Memory B cell (primary cell): ENCODE measurements around the gene GNPTAB.
"Not testable (repeated sequence)": the region's sequence is repeated elsewhere in the genome, so short reads cannot be mapped to it uniquely, and the experiment has no call there.

ENCODE experiments used
- ATAC-seq: fragments of 150-1000 bp; cut with Tn5 transposase; 2 replicates; pipeline ENCODE4 v1.10.0; 2021; ENCODE audit warnings: low read depth, mild to moderate bottlenecking, moderate library complexity
- DNase-seq, 2 donors: peaks; one replicate each; pipeline ENCODE4 v3.0.0; 2022; ENCODE audit warnings: low spot score in 2 of 2
- H3K27ac Mint-ChIP-seq: one replicate; pipeline ENCODE4 v1.8.0; 2022; ENCODE audit warnings: mild to moderate bottlenecking, moderate library complexity, mixed read lengths
- H3K27me3 Mint-ChIP-seq: one replicate; pipeline ENCODE4 v1.8.0; 2022; ENCODE audit warnings: mixed read lengths
- H3K36me3 Mint-ChIP-seq: one replicate; pipeline ENCODE4 v1.8.0; 2022; ENCODE audit warnings: mild to moderate bottlenecking, mixed read lengths
- H3K4me1 Mint-ChIP-seq: one replicate; pipeline ENCODE4 v1.8.0; 2022; ENCODE audit warnings: mixed read lengths
- H3K4me3 Mint-ChIP-seq: one replicate; pipeline ENCODE4 v1.8.0; 2022; ENCODE audit warnings: mild to moderate bottlenecking, moderate library complexity, mixed read lengths
- H3K9me3 Mint-ChIP-seq: one replicate; pipeline ENCODE4 v1.8.0; 2022; ENCODE audit warnings: mixed read lengths

The GNPTAB gene

DNA sequence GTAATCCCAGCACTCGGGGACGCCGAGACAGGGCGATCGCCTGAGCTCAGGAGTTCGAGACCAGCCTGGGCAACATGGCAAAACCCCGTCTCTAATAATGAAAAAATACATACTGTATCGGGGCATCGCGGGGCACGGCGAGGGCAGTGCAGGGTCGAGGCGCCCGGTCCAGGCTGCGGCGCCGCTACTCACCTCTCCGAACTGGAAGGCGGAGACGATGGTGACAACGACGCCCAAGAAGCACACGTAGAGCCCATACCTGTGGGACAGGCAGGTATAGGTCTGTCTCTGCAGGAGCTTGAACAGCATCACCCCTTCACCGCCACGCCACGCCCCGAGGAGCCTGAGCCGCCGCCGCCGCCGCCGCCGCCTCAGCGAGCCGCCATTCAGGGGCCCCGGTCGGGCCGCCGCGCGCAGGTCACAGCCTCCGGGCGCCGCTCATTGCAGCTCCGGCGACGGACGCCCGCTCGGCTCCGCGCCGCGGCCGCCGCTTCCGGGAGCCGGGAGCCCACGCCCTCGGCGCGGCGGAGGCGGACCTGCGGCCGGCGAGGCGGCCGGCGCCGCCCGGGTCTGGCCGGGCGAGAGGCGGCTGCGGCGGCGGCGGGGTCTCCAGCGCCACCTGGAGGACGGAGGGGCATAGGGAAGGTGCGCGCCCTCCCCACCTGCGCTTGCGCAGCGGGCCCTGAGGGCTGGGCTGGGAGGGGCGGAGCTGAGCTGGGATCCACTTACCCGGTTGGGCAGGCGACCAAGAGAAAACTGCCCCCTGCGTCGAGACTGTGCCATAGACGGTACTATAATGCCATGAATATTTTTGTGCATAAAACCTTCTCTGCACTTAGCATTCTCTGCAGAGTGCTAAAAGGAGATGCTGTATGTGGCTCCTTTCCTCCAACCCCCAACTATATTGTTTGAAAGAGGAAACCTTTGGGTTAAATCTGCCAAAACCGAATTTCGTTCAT lies at the start of gene GNPTAB:
Gene GNPTAB (minus strand): TSS at position 593 of the 959 bp plus-strand sequence. CDS start 284 bp downstream, at position 309.
- ATAC-seq (peak; percentile 83), DNase-seq (peak; percentile 98)
- Mint-ChIP-seq H3K9me3 (no peaks in the 10 kb centered on the region), H3K36me3 (no peaks in the 10 kb centered on the region), H3K4me1 (peaks cover 22% of the 10 kb centered on the region), H3K4me3 (peak within 1 kb of the TSS; percentile 98), H3K27me3 (no peaks in the 10 kb centered on the region), H3K27ac (peak within 1 kb of the TSS; percentile 86)

DNA sequence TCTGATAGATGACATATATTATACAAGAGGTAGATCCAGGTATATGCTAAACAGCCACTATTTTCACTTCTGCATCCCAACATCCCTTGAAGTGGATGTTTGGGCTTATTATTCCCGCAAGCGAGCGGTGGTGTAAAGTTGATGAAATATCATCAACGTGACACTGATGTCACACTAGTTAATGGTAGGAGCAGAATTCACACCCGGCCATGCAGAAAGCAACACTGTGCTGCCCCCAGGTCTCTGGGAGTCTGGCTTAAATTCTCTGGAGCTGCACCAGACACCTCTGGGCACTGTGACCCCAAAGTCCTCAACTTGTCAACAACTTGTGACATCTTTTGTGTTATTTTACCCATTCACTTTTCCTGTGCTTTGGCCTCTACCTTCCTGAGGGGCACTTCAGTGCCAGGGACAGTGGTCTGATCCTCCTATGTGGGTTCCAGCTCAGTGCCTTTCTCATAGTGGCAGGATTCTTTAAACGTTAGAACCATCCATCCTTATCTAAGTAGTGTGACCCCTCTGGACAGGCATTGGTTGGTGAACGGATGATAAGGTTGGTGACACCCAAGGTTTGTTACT lies 47.6 kb upstream of the GNPTAB start:
- Mint-ChIP-seq H3K9me3 (no peaks in the 10 kb centered on the region), H3K4me3 (peak overlapping the region; percentile 99)
- no peak for DNase-seq

DNA sequence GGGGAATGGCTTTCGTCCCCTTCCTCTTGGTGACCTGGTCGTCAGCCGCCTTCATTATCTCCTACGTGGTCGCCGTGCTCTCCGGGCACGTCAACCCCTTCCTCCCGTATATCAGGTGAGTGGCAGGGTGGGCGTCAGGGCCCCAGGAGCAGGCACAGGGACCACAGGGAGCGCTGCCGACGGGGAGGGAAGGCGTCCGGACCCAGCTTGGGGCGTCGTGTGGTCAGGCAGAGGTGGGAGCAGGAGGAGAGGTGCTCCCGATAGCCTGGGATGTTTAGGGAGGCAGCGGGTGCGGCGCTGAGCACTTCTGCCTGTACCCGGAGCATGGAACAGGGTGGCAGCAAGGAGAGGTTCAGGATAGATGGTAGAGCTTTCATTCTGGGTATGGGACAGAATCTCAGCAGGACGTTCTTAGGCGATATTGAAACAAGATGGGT lies 47.1 kb upstream of the GNPTAB start:
- H3K27me3 Mint-ChIP-seq: no peaks in the 10 kb centered on the region
- H3K36me3 Mint-ChIP-seq: peaks cover 3% of the 10 kb centered on the region
- no peak for ATAC-seq
- peak overlapping the region; percentile 97 for H3K27ac Mint-ChIP-seq
- peaks cover 15% of the 10 kb centered on the region for H3K4me1 Mint-ChIP-seq
- peak overlapping the region; percentile 99 for H3K4me3 Mint-ChIP-seq
- no peak for DNase-seq
- H3K9me3 Mint-ChIP-seq: no peaks in the 10 kb centered on the region

More for the DNA sequence above, 47.6 kb upstream of the GNPTAB start:
- Mint-ChIP-seq H3K36me3 (peaks cover 4% of the 10 kb centered on the region), H3K4me1 (peaks cover 15% of the 10 kb centered on the region), H3K27ac (peak overlapping the region; percentile 97), H3K27me3 (no peaks in the 10 kb centered on the region)
- ATAC-seq: no peak

DNA sequence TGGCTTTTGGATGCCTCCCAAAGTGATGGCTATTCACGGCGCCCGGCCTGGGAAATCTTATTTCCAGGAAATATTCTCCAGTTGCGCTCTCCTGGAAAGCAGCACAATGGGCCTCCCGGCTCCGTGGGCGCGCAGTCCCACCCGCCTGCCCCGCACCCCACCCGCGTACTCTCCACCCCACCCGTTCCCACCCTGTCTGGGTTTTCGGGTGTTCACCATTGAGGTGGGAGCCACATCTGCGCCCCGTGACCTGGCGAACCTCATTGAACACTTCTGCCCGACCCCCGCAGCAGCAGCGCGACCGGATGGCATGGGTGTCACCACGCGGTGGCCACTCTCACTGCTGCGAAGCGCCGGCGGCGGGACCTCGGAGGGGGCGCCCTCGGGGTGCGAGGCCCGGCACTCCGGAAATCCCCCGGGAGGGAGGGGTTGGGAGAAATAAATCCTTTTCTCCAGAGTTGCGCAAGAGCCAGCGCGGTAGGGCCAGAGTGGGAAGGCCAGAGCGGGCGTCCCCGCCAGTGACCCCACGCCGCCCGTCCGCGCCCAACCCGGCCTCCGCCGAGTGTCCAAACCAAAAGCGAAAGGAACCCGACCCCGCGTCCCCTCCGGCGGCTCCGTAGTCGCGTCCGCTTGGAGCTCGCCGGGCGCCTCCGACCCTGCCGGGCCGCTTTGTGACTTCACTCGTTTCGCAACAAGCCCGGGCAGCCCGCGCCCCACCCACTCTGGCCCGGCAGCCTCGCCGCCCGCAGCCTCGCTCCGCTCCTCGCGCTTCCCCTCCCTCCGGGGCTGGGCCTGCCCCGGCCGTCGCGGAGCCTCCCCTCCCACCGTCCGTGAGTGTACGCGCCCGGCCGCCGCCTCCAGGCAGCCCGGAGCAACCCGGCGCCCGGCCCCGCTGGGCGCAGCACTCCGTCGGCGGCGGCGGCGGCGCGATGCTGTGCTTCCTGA lies 46.4 kb upstream of the GNPTAB start, which contains the start of gene DRAM1:
Gene DRAM1 (plus strand): TSS at position 720 of the 945 bp plus-strand sequence. CDS start 210 bp downstream, at position 930.
- H3K27me3 Mint-ChIP-seq: no peaks in the 10 kb centered on the region
- DNase-seq: peak; percentile 80 to 83
- H3K4me3 Mint-ChIP-seq: peak within 1 kb of the TSS; percentile 99
- ATAC-seq: peak; percentile 89
- peak within 1 kb of the TSS; percentile 97 for H3K27ac Mint-ChIP-seq
- peaks cover 3% of the 10 kb centered on the region for H3K36me3 Mint-ChIP-seq
- no peaks in the 10 kb centered on the region for H3K9me3 Mint-ChIP-seq
- H3K4me1 Mint-ChIP-seq: peaks cover 15% of the 10 kb centered on the region

DNA sequence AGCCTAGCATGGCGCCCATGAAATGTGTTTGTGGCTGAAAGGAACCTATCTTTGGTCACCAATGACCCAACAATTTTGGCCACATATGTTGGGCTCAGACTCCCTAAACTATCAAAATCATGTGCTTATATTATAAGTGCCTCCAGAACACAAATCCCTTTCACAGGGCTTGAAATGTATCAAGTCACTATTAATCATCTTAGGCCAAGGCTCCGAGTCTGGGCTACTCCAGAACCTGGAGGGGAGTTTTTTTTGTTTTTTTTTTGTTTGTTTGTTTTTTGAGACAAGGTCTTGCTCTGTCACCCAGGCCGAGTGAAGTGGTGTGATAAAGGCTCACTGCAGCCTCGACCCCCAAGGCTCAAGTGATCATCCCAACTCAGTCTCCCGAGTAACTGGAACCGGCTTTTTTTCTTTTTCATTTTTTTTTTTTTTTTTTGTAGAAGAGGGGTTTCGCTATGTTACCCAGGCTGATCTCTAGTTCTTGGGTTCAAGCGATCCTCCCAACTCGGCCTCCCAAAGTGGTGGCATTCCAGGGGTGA lies 45.6 kb upstream of the GNPTAB start:
- Mint-ChIP-seq H3K27ac (peak overlapping the region; percentile 97), H3K36me3 (peaks cover under 1% of the 10 kb centered on the region), H3K27me3 (no peaks in the 10 kb centered on the region), H3K4me3 (peak overlapping the region; percentile 99), H3K9me3 (no peaks in the 10 kb centered on the region), H3K4me1 (peaks cover 12% of the 10 kb centered on the region)
- no peak for ATAC-seq
- DNase-seq: no peak

DNA sequence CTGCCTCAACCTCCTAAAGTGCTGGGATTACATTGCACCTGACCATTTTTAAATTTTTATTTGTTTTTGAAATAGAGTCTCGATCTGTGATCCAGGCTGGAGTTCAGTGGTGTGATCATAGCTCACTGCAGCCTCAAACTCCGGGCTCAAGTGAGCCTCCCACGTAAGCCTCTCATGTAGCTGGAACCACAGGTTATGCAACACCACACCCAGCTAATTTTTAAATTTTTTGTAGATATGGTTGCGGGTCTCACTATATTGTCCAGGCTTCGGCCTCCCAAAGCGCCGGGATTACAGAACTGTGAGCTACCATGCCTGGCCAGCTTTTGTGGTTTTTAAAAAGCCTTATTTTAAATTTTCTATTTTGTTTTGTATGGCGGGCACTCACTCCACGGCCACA lies 44.4 kb upstream of the GNPTAB start:
- Mint-ChIP-seq H3K27ac (no peak overlapping the region), H3K36me3 (no peaks in the 10 kb centered on the region), H3K9me3 (no peaks in the 10 kb centered on the region), H3K4me3 (no peak overlapping the region), H3K4me1 (peaks cover 12% of the 10 kb centered on the region), H3K27me3 (no peaks in the 10 kb centered on the region)
- ATAC-seq: no peak
- no peak for DNase-seq

DNA sequence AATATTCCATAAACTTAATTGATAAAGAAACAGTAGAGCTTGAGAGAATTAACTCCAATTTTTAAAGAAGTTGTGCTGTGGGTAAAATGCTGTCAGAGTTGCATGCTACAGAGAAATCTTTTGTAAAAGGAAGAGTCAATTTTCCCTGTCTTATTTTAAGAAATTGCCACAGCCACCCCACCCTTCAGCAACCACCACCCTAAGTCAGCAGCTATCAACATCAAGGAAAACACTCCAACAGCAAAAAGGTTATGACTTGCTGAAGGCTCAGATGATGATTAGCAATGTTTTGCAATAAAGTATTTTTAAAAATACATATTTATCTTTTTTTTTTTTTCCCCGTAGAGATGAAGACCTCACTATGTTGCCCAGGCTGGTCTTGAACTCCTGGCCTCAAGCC lies 40.2 kb upstream of the GNPTAB start:
- H3K27ac Mint-ChIP-seq: no peak overlapping the region
- H3K9me3 Mint-ChIP-seq: no peaks in the 10 kb centered on the region
- H3K4me3 Mint-ChIP-seq: no peak overlapping the region

DNA sequence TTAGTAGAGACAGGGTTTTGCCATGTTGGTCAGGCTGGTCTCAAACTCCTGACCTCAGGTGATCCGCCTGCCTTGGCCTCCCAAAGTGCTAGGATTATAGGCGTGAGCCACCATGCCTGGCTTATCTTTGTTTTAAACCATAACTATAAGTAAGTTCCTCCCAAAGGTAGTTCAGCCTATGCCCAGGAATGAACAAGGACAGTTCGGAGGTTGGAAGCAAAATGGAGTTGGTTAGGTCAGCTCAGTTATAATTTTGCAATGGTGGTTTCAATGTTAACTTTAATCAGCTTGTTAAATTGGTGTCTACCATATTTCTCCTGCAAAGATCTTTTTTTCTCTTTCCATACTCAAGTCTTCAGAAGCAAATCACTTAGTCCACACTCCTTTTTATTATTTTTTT lies 36.9 kb upstream of the GNPTAB start:
- not testable (repeated sequence) for H3K4me3 Mint-ChIP-seq, DNase-seq, H3K36me3 Mint-ChIP-seq, ATAC-seq, H3K4me1 Mint-ChIP-seq, H3K27me3 Mint-ChIP-seq, H3K9me3 Mint-ChIP-seq, H3K27ac Mint-ChIP-seq

More for the DNA sequence above, 40.2 kb upstream of the GNPTAB start:
- ATAC-seq: no peak
- no peak for DNase-seq
- Mint-ChIP-seq H3K27me3 (no peaks in the 10 kb centered on the region), H3K4me1 (no peaks in the 10 kb centered on the region), H3K36me3 (no peaks in the 10 kb centered on the region)

DNA sequence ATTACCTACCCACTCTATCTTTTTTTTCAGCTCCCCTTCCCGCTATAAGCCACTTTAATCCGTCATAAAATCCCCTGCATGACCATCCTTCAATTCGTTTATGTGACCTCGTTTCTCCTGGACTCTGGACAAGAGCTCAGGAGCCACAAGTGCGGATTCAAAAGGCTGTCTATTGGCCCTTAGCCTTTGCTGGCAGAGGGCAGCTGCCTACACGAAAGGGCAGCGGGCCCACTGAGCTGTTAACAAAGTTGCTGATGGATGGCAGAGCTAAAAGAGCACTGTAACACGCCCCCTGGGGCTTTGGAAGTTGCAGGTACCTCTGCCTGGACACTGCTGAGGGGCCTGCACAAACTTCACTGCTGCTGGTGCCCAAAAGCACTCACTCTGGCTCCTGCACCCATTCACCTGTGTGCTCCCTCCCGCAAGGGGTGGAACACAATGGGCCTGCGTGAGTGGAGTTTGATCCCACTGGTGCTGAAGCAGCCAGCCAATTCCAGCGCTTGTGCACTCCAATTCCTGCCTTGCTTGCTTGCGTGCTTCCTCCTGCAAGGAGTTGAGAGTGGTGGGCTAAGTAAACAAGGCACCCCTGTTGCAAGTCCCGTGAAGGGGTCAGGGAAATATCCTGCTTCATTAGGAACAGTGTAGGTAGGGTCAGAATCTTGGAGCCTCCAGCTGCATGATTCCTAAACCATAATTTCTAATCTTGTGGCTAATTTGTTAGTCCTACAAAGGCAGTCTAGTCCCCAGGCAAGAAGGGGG lies 36.0 kb upstream of the GNPTAB start:
- DNase-seq: no peak
- Mint-ChIP-seq H3K4me1 (no peaks in the 10 kb centered on the region), H3K9me3 (no peaks in the 10 kb centered on the region), H3K4me3 (no peak overlapping the region), H3K36me3 (no peaks in the 10 kb centered on the region), H3K27ac (no peak overlapping the region), H3K27me3 (no peaks in the 10 kb centered on the region)
- no peak for ATAC-seq

DNA sequence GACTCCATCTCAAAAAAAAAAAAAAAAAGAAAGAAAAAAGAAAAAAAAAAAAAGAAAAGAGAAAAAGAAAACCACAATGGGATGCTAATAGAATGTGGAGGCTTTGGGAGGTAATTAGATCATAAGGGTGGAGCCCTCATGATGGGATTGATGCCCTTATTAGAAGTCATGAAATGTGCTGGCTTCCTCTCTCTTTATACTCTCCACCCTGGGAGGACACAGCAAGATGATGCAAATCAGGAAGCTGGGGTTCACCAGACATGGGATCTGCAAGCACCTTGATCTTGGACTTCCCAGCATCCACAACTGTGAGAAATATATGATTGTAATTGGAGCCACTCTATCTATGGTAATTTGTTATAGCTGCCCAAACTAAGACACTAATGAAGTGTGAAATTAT lies 33.2 kb upstream of the GNPTAB start:
- DNase-seq (no peak), ATAC-seq (no peak)
- no peaks in the 10 kb centered on the region for H3K27me3 Mint-ChIP-seq
- no peaks in the 10 kb centered on the region for H3K4me1 Mint-ChIP-seq
- no peaks in the 10 kb centered on the region for H3K36me3 Mint-ChIP-seq
- H3K27ac Mint-ChIP-seq: no peak overlapping the region
- no peak overlapping the region for H3K4me3 Mint-ChIP-seq
- H3K9me3 Mint-ChIP-seq: no peaks in the 10 kb centered on the region

DNA sequence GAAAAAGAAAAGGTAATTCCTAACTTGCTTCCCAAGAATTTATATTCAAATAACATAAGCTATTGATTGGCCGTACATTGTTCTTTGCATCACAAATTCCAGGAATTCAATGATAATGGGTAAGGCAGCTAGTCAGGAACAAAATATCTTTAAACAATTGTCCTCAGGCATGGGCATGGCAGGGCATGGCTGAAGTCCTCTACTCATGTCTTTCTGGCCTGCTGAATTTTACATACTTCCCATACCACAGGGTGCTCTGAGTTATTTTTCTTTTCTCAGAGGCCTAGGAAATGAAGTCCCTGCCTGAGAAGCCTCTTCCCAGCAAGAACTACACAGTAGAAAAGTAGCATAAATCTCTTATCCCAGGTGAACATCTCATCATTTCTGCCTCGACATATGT lies 31.5 kb upstream of the GNPTAB start:
- H3K4me1 Mint-ChIP-seq: no peaks in the 10 kb centered on the region
- no peaks in the 10 kb centered on the region for H3K36me3 Mint-ChIP-seq
- H3K27ac Mint-ChIP-seq: no peak overlapping the region
- no peak overlapping the region for H3K4me3 Mint-ChIP-seq
- no peaks in the 10 kb centered on the region for H3K27me3 Mint-ChIP-seq
- H3K9me3 Mint-ChIP-seq: no peaks in the 10 kb centered on the region
- ATAC-seq (no peak), DNase-seq (no peak)

DNA sequence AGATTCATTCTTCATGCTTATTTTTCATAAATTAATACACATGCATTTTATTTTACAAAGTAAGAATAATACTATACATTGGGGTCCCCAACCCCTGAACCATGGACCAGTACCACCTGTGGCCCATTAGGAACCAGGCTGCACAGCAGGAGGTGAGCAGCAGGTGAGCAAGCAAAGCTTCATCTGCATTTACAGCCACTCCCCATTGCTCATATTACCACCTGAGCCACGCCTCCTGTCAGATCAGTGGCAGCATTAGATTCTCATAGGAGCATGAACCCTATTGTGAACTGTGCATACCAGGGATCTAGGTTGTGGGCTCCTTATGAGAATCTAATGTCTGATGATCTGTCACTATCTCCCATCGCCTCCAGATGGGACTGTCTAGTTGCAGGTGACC lies 30.9 kb upstream of the GNPTAB start:
- not testable (repeated sequence) for H3K27ac Mint-ChIP-seq, H3K4me1 Mint-ChIP-seq, DNase-seq, ATAC-seq, H3K36me3 Mint-ChIP-seq, H3K27me3 Mint-ChIP-seq, H3K4me3 Mint-ChIP-seq, H3K9me3 Mint-ChIP-seq
